GM19324 (cell line): Measurements from ENCODE around the gene B4GALT2.

Experiments used
- ATAC-seq: cut with Tn5 transposase; IDR thresholded peaks from one replicate; pipeline ENCODE4 v1.9.1; 2021; ENCODE audit warnings: mild to moderate bottlenecking, moderate library complexity; ENCODE audit not compliant: unreplicated experiment, low FRiP score

The B4GALT2 gene

DNA sequence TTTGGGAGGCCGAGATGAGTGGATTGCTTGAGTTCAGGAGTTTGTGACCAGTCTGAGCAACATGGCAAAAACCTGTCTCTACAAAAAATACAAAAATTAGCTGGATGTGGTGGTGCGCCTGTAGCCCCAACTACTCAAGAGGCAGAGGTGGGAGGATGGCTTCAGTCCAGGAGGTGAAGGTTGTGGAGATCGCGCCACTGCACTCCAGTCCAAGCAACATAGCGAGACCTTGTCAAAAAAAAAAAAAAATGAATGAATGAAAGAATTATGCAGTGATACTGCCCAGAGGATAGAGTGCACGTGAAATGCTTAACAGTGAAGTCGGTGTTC is 9.6 kb upstream of the B4GALT2 start:
- no peak for ATAC-seq

DNA sequence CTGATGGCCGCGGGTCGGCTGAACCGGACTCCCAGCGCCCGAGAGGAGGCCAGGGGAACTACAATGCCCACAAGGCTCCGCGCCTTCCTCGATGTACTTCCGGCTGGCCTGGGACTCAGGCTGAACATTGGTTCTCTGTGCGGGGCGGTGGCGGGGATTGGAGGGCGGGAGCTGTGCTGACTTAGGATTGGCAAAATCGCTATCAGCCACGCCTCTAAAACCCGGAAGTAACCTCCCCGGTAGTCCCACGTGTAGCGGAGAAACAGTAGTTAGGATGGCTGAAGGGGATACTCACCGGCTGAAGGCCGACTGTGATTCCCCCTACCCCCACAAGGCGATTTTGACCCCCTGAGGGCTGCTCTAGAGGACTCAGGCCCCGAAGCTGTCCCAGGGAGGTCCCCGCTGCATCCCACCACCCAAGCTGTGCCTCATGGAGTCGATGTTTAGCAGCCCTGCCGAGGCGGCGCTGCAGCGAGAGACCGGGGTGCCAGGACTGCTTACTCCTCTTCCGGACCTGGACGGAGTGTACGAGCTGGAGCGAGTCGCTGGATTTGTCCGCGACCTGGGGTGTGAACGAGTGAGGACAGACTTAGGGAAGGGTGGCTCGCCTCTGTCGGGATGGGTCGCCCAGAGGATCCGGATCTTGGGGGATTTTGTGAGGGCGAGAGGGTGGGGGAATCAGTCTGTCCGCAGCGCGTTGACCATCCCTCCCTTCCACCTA is 9.1 kb upstream of the B4GALT2 start, which contains the start of gene DPH2:
DPH2 (plus strand) TSS at position 265 of the 721 bp plus-strand sequence; CDS start at position 431, 166 bp downstream.
- ATAC-seq: peak; percentile 71

DNA sequence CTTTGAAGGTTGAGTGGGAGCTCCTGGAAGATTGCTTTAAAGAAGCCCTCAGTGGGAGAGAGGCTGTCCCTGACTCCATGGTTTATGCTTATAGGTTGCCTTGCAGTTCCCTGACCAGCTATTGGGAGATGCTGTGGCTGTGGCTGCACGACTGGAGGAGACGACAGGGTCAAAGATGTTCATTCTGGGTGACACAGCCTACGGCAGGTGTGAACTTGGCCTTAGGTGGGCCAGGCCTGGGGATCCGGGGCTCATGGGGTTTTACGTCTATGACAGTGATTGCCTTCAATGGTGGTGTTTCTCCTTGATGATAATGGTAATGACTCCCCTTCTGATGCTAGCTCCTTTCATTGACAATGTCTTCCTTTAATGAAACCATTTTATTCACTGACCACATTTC is 8.5 kb upstream of the B4GALT2 start:
- no peak for ATAC-seq

DNA sequence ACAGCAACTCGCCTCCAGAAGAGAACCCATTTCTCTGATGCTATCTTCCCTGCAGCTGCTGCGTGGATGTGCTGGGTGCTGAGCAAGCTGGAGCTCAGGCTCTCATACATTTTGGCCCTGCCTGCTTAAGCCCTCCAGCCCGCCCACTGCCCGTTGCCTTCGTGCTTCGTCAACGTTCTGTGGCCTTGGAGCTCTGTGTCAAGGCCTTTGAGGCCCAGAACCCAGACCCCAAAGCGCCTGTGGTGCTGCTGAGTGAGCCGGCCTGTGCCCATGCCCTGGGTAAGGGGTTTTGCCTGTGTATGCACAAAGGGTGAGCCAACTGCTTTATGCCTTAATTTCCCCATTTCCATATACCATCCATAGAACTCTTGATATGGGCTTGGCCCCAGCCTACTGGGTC is 8.1 kb upstream of the B4GALT2 start:
- no peak for ATAC-seq

DNA sequence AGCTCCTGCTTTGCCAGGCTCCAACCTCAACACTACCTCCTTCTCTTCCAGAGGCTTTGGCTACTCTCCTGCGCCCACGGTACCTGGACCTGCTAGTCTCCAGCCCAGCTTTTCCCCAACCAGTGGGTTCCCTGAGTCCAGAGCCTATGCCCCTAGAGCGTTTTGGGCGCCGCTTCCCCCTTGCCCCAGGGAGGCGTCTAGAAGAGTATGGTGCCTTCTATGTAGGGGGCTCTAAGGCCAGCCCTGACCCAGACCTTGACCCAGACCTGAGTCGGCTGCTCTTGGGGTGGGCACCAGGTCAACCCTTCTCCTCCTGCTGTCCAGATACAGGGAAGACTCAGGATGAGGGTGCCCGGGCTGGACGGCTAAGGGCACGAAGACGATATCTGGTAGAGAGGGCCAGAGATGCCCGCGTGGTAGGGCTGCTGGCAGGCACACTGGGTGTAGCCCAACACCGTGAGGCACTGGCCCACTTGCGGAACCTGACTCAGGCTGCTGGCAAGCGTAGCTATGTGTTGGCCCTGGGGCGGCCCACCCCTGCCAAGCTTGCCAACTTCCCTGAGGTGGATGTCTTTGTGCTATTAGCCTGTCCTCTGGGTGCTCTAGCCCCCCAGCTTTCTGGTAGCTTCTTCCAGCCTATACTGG is 7.6 kb upstream of the B4GALT2 start:
- no peak for ATAC-seq

DNA sequence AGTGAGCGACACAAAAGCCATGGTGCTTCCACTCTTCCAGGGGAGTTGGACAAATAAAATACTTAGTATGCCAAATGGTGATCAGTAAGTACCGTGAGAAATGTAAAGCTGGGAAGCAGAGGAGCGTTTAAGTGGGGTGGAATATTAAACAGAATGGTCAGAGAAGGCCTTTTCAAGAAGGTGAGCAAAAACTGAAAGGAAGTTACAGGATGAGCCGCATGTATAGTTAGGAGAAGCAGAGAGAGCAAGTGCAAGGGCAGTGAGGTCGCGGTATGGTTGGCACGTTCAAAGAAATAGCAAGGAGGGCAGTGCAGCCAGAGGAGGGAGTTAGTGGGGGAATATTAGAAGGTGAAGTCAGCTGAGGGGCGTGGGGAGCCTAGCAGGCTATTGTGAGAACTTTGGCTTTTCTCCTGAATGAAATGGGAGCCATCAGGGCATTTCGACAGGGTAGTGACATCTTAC is 5.0 kb upstream of the B4GALT2 start:
- no peak for ATAC-seq

DNA sequence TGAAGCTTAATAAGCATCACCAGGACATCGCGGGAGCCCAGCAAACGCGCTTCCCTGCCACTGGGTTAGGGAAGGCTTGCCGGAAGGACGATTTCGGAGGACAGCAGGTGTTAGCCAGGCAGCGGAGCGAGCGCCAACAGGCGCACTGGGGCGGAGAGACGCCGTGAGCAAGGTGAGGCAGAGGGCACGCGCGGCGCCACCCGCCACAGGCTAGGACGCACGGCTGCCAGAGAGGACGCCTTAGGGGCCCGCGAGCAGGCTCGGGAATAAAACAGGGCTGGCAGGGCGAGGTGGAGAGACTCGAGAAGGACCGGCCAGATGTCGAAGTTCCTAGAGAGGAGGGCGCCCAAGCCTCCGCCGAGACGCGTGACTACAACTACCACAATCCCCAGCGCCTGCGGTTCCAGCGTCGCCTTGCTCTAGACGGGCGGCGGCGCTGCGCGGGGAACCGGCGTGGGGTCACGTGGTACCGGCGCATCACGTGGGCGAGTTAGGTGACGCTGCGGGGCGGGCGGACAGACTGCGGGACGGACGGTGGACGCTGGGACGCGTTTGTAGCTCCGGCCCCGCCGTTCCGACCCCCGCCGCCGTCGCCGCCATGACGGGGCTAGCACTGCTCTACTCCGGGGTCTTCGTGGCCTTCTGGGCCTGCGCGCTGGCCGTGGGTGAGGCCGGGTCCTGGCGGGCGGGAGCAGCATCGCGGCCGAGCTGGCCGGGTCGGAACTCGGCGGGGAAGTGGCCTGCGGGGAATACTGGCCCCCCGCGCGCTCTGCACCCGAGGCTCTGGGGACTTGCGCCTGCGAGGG is 4.4 kb upstream of the B4GALT2 start, which contains the start of gene ATP6V0B:
ATP6V0B (plus strand) TSS at position 518 of the 806 bp plus-strand sequence; CDS start at position 599, 81 bp downstream.
- ATAC-seq: peak; percentile 76

DNA sequence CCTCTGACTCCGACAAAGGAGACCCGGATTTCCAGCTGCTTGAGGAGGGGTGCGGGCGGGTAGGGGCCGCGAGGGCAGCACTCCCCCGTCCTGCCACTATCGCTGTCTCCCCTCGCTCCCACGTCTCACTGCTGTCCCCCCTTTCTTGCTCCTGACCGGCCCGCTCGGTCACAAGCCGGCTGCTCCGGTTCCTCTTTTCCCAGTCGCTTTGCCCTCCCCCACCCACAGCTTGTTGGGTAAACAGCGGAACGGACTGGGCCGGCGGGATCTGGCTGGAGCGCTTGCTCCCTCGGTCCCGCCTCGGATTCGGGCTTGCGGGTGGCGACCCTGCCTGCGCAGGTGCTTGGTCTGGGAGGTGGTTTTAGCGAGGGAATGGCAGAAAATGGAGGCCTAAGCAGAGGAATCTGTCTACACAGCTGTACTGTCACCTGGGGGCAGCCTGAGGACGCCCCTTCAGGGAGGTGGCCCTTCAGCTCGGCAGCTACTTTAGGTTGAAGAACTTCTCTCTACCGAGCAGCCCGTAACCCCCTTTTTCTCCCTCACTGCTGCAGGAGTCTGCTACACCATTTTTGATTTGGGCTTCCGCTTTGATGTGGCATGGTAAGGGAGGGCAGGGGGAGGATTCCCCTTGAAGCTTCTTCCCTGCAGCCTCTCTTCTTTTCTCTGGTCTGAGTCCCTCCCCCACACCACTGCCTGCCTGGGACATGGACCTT is 3.6 kb upstream of the B4GALT2 start:
- no peak for ATAC-seq

DNA sequence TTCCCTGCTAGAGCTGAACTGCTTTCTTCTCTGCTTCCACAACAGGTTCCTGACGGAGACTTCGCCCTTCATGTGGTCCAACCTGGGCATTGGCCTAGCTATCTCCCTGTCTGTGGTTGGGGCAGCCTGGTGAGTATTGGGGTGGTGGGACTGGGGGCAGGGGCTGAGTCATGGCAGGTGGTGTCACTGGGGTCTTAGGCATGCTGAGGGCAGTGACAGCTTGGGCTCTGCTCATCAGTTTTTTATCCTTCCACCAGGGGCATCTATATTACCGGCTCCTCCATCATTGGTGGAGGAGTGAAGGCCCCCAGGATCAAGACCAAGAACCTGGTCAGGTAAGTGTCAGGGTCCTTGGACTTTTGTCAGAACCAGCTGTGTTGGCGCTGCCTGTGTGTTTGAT is 3.0 kb upstream of the B4GALT2 start:
- no peak for ATAC-seq

DNA sequence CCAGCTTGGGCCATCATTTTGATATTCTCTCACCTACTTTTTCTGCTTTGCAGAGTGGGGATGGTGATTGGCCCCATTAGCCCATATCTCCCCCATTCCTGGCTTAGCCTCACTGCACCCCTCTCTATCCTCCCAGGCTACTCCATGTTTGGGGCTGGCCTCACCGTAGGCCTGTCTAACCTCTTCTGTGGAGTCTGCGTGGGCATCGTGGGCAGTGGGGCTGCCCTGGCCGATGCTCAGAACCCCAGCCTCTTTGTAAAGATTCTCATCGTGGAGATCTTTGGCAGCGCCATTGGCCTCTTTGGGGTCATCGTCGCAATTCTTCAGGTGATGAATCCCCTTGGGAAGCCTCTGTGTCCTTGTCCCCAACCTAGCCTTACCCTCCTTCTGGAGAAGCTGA is 2.1 kb upstream of the B4GALT2 start:
- ATAC-seq: no peak

DNA sequence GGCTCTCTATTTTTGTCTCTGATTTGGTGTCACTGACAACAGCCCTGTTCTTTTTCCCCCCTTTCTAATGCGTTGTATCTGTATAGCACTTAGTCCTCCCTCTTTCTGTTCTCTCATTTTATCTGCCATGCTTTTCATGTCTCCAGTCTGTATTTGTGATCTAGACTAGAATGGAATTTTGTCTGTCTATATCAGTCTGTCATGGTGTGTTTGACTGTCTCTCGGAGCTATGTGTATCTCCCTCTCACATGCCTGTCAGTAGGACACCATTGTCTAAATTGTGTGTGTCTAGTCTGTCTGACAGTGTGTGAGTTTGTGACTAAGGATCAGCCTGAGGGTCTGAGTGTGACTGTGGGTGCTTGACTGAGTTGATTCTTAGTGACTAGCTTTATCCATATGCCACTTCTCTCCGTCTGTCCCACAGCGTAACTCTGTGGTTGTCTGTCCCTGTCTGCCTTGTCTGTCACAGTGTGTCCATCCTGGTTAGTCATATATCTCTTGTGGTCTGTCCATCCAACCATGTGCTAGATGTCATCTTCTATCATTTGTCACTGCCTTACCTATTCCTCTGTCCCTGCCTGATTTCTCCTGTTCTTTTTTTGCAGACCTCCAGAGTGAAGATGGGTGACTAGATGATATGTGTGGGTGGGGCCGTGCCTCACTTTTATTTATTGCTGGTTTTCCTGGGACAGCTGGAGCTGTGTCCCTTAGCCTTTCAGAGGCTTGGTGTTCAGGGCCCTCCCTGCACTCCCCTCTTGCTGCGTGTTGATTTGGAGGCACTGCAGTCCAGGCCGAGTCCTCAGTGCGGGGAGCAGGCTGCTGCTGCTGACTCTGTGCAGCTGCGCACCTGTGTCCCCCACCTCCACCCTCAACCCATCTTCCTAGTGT is 1.4 kb upstream of the B4GALT2 start:
- no peak for ATAC-seq

DNA sequence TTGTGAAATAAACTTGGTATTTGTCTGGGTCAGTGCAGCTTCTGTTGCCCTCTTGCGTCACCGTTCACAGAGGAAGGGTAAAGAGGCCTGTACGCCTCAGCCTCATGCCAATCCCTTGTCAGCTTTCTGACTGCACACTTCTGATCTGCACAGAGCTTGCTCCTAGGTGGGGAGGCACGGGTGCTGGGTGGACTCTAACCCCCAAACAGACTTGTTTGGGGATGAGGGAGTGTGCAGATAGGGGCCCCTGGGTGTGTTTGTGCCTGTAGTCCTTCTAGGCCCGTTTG is 803 bp upstream of the B4GALT2 start:
- no peak for ATAC-seq

DNA sequence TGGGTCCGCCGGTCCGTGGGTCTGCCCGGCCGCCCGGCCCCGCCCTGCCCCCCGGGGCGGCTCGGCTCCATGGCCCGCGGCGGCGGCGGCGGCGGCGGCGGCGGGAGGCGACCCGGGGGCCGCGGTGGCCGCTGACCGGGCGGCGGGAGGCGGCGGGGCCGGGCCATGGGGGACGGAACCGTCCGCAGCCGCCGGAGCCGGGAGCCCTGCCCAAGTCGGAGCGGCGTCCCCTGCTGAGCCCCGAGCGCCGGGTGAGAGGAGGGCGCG is 184 bp downstream of the B4GALT2 start:
- ATAC-seq: no peak

DNA sequence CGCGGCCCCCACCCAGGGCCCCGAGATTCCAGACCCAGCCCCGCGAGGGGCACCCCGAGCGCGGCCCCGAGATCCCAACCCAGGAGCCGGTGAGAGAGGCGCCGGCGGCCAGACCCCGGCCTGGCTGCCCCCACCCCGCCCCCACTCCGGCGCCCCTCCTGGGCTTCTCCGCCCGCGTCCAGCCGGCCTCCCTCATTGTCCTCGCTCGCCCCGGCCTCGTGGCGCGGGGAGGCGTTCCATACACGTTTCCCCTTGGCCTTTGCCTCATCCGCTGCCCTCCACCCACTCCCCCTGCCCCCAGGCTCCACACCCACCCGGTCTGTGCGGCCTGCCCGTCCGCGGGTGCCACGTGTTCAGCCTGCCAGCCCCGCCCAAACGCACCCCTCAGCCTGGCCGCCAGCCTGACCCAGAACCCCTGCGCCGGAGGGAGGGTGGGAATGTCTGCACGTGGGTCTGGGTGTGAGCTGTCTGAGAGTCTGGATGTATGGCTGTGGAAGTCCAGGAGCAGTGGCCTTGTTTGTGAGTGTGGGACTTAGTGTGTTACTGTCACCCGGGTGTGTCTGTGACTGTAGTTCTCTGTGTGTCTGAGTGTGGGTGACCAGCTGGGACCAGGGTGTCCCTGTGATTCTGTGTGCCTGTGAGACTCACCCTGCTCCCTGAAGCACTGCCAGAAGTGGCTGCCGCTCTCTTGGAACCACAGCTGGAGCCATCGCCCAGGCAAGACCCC is 681 bp downstream of the B4GALT2 start:
- ATAC-seq: no peak

DNA sequence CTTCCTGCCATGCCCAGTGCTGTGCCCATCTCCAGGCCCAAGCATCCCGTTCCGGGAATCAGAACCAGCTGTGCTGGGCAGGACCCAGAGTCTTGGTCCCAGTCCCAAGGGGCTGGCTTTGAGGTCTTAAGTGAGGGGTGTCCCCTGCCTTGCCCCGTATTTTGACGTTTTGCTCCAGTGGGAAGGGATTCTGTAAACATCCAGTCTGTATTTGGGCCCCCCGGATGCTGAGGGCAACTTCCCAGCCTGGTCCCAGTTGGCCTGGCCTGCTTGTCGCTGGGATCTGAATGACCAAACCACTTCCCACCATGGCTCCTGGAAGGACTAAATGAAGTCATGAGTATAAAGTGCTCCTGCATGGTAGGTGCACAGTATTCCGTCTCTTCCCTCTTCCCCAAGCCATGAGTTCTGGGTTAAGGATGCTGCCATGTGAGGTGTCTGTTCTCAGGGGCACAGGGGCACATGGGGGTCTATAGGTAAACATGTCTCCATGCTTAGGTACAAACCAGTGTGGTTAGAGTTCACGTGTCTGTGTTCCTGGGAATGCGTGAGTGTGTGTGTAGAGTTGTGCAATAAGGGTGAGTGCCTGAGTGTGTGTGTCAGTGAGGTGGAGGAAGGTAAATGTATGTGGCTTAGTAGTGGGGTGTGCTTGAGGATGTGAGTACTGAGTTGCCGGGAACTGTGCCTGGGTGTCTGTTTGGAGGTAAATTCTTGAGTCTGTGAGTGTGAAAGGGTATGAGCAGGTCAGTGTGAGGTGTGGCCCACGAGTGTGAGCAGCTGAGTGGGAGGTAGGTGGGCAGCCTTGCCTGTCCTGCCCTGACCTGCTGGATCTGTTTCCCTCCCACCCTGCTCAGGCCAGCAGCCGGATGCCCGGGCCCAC is 1.5 kb downstream of the B4GALT2 start:
- no peak for ATAC-seq

DNA sequence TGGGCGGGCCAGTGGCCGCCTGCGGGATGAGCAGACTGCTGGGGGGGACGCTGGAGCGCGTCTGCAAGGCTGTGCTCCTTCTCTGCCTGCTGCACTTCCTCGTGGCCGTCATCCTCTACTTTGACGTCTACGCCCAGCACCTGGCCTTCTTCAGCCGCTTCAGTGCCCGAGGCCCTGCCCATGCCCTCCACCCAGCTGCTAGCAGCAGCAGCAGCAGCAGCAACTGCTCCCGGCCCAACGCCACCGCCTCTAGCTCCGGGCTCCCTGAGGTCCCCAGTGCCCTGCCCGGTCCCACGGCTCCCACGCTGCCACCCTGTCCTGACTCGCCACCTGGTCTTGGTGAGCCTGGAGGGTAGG is 2.1 kb downstream of the B4GALT2 start:
- no peak for ATAC-seq

DNA sequence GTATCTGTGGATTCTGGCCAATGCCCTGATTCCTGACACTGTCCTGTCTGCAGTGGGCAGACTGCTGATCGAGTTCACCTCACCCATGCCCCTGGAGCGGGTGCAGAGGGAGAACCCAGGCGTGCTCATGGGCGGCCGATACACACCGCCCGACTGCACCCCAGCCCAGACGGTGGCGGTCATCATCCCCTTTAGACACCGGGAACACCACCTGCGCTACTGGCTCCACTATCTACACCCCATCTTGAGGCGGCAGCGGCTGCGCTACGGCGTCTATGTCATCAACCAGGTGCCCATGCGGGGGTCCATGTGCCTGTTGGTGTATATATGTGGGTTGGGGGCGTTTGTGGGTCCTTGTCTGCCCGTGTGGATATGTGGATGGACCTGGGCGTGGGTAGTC is 2.6 kb downstream of the B4GALT2 start:
- no peak for ATAC-seq

DNA sequence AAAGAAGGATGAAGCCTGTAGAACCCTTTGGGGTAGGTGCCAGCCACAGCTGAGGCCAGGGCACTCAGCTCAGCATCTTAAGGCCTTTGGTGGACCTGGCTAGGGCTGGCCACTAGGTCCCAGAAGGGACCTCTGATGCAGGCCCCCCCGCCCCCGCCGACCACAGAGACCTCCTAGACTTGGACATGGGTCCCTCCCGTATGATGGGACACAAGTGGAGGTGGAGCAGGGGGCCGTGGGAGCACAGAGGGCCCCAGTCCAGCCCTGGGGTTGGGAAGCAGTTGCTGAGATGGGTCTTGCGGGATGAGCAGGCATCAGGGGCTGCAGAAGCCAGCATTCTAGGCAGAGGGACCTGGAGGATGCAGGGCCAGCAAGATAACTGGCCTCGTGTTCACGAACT is 3.2 kb downstream of the B4GALT2 start:
- no peak for ATAC-seq

DNA sequence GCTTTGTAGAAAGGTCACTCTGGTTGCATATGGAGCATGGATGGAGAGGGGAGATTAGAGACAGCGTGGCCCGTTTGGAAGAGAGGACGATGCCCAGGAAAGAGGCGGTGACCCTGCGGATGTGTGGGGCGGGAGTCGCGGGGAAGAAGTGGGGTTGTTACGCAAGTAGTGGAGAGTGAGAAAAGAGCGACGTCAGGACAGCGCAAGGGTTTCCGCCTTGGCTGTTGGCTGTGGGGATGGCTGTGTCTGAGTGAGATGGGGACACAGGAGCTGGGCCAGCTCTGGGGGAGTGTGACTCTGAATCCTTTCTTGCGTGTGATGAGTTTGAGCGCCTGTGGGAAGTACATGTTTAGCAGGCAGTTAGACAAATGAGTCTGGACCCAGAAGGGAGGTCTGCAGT is 3.8 kb downstream of the B4GALT2 start:
- no peak for ATAC-seq
